ENCODE measurements around the gene PLA2G4E.

DNA sequence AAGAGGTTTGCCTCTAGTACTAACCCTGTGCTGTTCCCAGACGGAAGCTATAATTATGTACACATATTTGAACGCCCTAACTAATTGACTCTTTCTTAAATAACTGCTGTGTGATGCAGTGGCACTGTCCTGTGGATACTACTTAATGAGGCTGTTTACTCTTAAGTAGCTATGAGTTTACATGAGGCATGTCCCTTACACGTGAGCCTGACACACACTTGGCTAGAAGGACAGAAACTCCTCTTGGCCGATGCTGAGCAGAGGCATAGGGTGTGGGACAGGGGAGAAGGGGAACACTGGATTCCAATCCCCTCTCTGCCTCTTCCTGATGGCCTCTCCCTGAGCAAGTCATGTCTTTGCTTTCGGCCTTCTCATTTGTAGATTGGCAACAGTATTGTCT is 70.4 kb downstream of the PLA2G4E start:
- TF ChIP-seq, protein P1, sequence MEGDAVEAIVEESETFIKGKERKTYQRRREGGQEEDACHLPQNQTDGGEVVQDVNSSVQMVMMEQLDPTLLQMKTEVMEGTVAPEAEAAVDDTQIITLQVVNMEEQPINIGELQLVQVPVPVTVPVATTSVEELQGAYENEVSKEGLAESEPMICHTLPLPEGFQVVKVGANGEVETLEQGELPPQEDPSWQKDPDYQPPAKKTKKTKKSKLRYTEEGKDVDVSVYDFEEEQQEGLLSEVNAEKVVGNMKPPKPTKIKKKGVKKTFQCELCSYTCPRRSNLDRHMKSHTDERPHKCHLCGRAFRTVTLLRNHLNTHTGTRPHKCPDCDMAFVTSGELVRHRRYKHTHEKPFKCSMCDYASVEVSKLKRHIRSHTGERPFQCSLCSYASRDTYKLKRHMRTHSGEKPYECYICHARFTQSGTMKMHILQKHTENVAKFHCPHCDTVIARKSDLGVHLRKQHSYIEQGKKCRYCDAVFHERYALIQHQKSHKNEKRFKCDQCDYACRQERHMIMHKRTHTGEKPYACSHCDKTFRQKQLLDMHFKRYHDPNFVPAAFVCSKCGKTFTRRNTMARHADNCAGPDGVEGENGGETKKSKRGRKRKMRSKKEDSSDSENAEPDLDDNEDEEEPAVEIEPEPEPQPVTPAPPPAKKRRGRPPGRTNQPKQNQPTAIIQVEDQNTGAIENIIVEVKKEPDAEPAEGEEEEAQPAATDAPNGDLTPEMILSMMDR (IDR thresholded peaks at IDR 0.05), result no peak
- TF ChIP-seq POLR2A (IDR thresholded peaks at IDR 0.05), result no peak
